Keratinocyte (primary cell): ENCODE results near the gene PPP1R1C. TPM values are rescaled to one million over a fixed set of nuclear protein-coding genes. Genes with fewer than 3 reads are reported as not detected.

Experiments
- DNase-seq: peaks from one replicate; pipeline ENCODE4 v3.0.0-alpha.2; 2011; ENCODE audit warnings: low read depth, missing footprints, low spot score
- FAIRE-seq: peaks from 2 replicates; lab custom pipeline; 2011; peaks lifted over from hg19 to GRCh38; lab: Jason Lieb, UNC
- H2AFZ ChIP-seq: 2 replicates; pipeline ENCODE4 v1.6.0; 2012; ENCODE audit warnings: low read length, control low read depth, inconsistent platforms; ENCODE audit not compliant: control insufficient read depth
- H3K27ac ChIP-seq: 2 replicates; pipeline ENCODE4 v1.5.1; 2011; ENCODE audit warnings: low read length; ENCODE audit not compliant: control insufficient read depth, insufficient read depth
- H3K27me3 ChIP-seq: 3 replicates; pipeline ENCODE4 v1.6.0; 2011; ENCODE audit warnings: low read length; ENCODE audit not compliant: control insufficient read depth, insufficient read depth; ENCODE audit errors: extremely low read depth
- H3K36me3 ChIP-seq, 2 experiments: 2 replicates in 1 of 2; 3 replicates in 1 of 2; pipeline ENCODE4 v1.5.1; 2011; ENCODE audit warnings: low read length in 2 of 2, mild to moderate bottlenecking in 1 of 2; ENCODE audit not compliant: control insufficient read depth in 2 of 2, insufficient read depth in 2 of 2; ENCODE audit errors: extremely low read depth in 1 of 2
- H3K4me1 ChIP-seq: 3 replicates; pipeline ENCODE4 v1.5.1; 2011; ENCODE audit warnings: low read length; ENCODE audit not compliant: control insufficient read depth, insufficient read depth; ENCODE audit errors: extremely low read depth
- H3K4me2 ChIP-seq: 3 replicates; pipeline ENCODE4 v1.6.0; 2011; ENCODE audit warnings: low read depth, low read length; ENCODE audit not compliant: control insufficient read depth, insufficient read depth; ENCODE audit errors: extremely low read depth
- H3K4me3 ChIP-seq, 3 experiments: fragments of 200-600 bp in 1 of 3; sonication (generic) in 1 of 3; 2 replicates in 2 of 3; 3 replicates in 1 of 3; pipeline ENCODE4 v1.5.1; 2011 to 2016; ENCODE audit warnings: low read length in 3 of 3, mild to moderate bottlenecking in 3 of 3, control low read depth in 2 of 3, inconsistent platforms in 1 of 3, low read depth in 1 of 3, mixed read lengths in 1 of 3, mixed run types in 1 of 3, moderate library complexity in 1 of 3; ENCODE audit not compliant: control insufficient read depth in 2 of 3, insufficient read depth in 2 of 3; ENCODE audit errors: extremely low read depth in 1 of 3
- H3K79me2 ChIP-seq: 2 replicates; pipeline ENCODE4 v1.6.0; 2012; ENCODE audit warnings: low read length; ENCODE audit not compliant: control insufficient read depth, insufficient read depth
- H3K9ac ChIP-seq: 3 replicates; pipeline ENCODE4 v1.6.0; 2011; ENCODE audit warnings: low read length; ENCODE audit not compliant: control insufficient read depth, insufficient read depth; ENCODE audit errors: extremely low read depth
- H3K9me1 ChIP-seq: 3 replicates; pipeline ENCODE4 v1.6.0; 2011; ENCODE audit warnings: low read length; ENCODE audit not compliant: control insufficient read depth, insufficient read depth; ENCODE audit errors: extremely low read depth
- H3K9me3 ChIP-seq: 2 replicates; pipeline ENCODE4 v1.5.1; 2012; ENCODE audit warnings: low read depth, low read length; ENCODE audit not compliant: control insufficient read depth
- H4K20me1 ChIP-seq: 3 replicates; pipeline ENCODE4 v1.6.0; 2011; ENCODE audit warnings: low read length; ENCODE audit not compliant: control insufficient read depth, insufficient read depth; ENCODE audit errors: extremely low read depth
- CTCF ChIP-seq, 3 experiments: IDR thresholded peaks in 1 of 3; conservative IDR thresholded peaks in 1 of 3; optimal IDR thresholded peaks in 1 of 3; 2 replicates in 2 of 3; 3 replicates in 1 of 3; pipeline versions ENCODE3 to v1.5.1; 2011; ENCODE audit warnings: low read length in 3 of 3, mild to moderate bottlenecking in 3 of 3, moderate library complexity in 2 of 3, control low read depth in 1 of 3, inconsistent platforms in 1 of 3; ENCODE audit not compliant: insufficient read depth in 2 of 3; ENCODE audit errors: extremely low read depth in 1 of 3
- EZH2 ChIP-seq: IDR thresholded peaks from one replicate; pipeline ENCODE4 v1.6.1; 2012; ENCODE audit warnings: inconsistent platforms, mild to moderate bottlenecking, low read length, moderate library complexity
- dilution Hi-C: fragments of 300-500 bp; cut with MboI; formaldehyde crosslinking; loops from one replicate; pipeline ENCODE4 v1.7.0; 2020; ENCODE audit warnings: low sequenced_read_pairs; ENCODE audit not compliant: extremely low pct_ligation_motif_present
- polyA plus RNA-seq, 5 experiments: library from polyadenylated mRNA; depleted of rRNA in 3 of 5; stranded (reverse) in 3 of 5; stranded (forward) in 1 of 5; unstranded in 1 of 5; fragments of >200 nt; gene quantifications; 1 replicate in 1 of 5; 2 replicates in 3 of 5; 3 replicates in 1 of 5; pipeline versions ENCODE4 v1.2.1 to v1.2.3, GENCODE V29; 2011 to 2012; ENCODE audit warnings: missing spikeins in 2 of 5, low read depth in 1 of 5, low replicate concordance in 1 of 5

Gene PPP1R1C
- polyA plus RNA-seq, 1 donor (not counting 4 experiments of a cell fraction or from before 2014, with no cell fraction given) = 4.3 TPM

DNA sequence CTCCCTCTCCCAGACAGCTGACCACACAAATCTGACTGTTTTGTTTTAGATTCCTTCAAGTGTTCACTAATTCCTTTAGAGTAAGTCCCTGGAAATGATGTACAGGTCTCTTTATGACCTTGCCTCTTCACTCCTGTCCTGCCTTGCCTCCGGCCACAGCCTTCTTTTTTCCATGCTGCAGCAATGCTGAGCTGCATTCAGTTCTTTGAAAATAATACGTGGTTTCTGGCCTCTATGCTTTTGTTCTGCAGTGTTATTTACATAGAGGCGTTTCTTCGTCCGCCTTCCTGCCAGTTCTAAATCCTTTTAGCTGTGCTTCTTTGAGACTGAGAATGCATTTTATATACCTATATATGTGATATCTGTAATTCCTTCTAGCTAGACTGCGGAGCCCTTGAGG is 87.2 kb downstream of the PPP1R1C start:
- no peak overlapping the region for H3K27ac ChIP-seq
- no peak overlapping the region for H3K4me2 ChIP-seq
- H3K9ac ChIP-seq = no peak overlapping the region
- TF ChIP-seq EZH2 = no peak
- no peak for TF ChIP-seq CTCF (optimal IDR thresholded peaks at IDR 0.05 in 1 of 3, IDR thresholded peaks at IDR 0.05 in 1 of 3, conservative IDR thresholded peaks at IDR 0.05 in 1 of 3; ENCODE audit: extremely low read depth in 1 of 3, insufficient read depth in 2 of 3, low read length in 3 of 3)
- FAIRE-seq (no peak), DNase-seq (no peak)
- no peaks in the 10 kb centered on the region for H3K9me1 ChIP-seq
- no peak overlapping the region for H3K4me3 ChIP-seq
- no peaks in the 10 kb centered on the region for H3K36me3 ChIP-seq
- peaks cover 14% of the 10 kb centered on the region for H3K4me1 ChIP-seq
- dilution Hi-C loops = no loop called here
- H3K9me3 ChIP-seq = no peaks in the 10 kb centered on the region
- no peaks in the 10 kb centered on the region for H3K79me2 ChIP-seq
- no peaks in the 10 kb centered on the region for H3K27me3 ChIP-seq
- no peak overlapping the region for H2AFZ ChIP-seq
- no peaks in the 10 kb centered on the region for H4K20me1 ChIP-seq

DNA sequence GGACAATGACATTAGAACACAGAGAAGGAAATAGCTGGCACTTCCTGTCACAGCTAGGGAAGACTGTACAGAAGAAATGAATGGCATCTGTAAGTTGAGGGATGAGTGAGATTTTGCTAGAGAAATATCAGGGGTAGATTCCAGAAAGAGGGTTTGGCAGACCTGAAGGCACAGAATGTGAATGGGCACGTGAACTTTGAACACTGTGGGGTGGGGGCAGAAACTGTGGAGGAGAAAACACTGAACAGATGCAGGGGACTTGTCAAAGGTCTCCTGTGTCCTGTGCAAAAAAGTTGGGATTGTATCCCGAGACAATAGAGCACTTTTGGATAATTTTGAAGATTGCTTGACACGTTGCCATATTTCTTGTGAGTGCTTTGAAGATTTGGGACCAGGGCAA is 88.0 kb downstream of the PPP1R1C start:
- no peak for FAIRE-seq
- H2AFZ ChIP-seq = no peak overlapping the region
- H3K36me3 ChIP-seq = no peaks in the 10 kb centered on the region
- H3K9ac ChIP-seq = no peak overlapping the region
- no peak for DNase-seq
- no peak overlapping the region for H3K4me3 ChIP-seq
- H3K4me2 ChIP-seq = no peak overlapping the region
- no peak overlapping the region for H3K27ac ChIP-seq
- dilution Hi-C loops = no loop called here
- H3K79me2 ChIP-seq = no peaks in the 10 kb centered on the region
- peaks cover 11% of the 10 kb centered on the region for H3K4me1 ChIP-seq
- H3K9me3 ChIP-seq = no peaks in the 10 kb centered on the region
- no peaks in the 10 kb centered on the region for H3K9me1 ChIP-seq
- H3K27me3 ChIP-seq = no peaks in the 10 kb centered on the region
- TF ChIP-seq EZH2 (no peak), CTCF (optimal IDR thresholded peaks at IDR 0.05 in 1 of 3, IDR thresholded peaks at IDR 0.05 in 1 of 3, conservative IDR thresholded peaks at IDR 0.05 in 1 of 3; ENCODE audit: extremely low read depth in 1 of 3, insufficient read depth in 2 of 3, low read length in 3 of 3) (no peak)
- H4K20me1 ChIP-seq = no peaks in the 10 kb centered on the region
